ENCODE data around the gene UBLCP1.

DNA sequence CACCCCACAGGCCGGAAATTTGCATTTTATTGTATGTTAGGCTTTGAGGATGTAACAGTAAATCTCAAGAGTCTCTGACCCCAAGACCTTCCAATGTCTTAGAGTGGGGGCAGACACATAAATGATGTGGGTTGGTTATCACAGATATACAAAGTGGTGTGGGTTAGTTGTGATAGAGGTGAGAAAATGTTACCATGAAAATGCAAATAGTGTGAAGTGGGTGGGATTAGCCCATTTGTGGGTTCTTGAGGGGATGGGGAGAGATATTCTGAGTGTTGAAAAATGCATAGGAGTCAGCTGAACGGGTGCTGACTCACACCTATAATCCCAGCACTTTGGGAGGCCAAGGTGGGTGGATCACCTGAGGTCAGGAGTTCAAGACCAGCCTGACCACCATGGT lies 45.9 kb upstream of the UBLCP1 start:
- TF ChIP-seq POLR2AphosphoS5 (IDR thresholded peaks at IDR 0.05; ENCODE audit: borderline replicate concordance, low read depth, low read length) (no peak), EZH2 (IDR thresholded peaks at IDR 0.05) (no peak), FOXP2 (optimal IDR thresholded peaks at IDR 0.05; ENCODE audit: control extremely low read depth, extremely low read length, insufficient read depth) (no peak)
